Measurements from ENCODE around the gene DHX36.

GRCh38 chr3:154294016-154294415 lies 30.3 kb downstream of the DHX36 start:
- TF ChIP-seq CTCF (IDR thresholded peaks at IDR 0.05) (no peak), POLR2A (IDR thresholded peaks at IDR 0.05) (no peak)

Measured in breast epithelium (tissue), 3 donors.